ENCODE results near the gene ASGR1. TPM values are rescaled to one million over a fixed set of nuclear protein-coding genes. Genes with fewer than 3 reads are reported as not detected.
"Not testable (repeated sequence)": the region's sequence is repeated elsewhere in the genome, so short reads cannot be mapped to it uniquely, and the experiment has no call there.

Gene ASGR1
- total RNA-seq, 1 experiment from 2014 or later, result 3.5 TPM

DNA sequence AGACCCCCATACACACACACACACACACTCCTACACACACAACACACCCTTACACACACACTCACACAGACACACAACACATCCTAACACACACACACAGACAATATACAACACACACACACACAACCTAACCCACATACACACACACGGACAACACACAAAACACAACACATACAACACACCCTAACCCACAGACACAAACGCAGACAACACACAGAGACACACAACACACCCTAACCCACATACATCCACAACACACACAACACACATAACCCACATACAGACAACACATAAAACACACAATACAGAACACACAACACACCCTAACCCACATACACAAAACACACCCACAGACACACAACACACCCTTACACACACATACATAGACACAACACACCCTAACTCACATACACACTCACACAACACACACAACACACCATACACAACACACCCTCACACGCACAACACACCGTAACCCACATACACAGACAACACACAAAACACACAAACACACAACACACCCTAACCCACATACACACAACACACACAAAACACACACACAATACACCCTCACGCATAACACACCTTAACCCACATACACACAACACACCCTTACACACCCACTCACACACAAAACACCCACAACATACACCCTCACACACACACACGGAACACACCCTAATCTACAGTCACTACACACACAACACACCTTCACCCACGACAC, 4.4 kb downstream of the ASGR1 start:
- Histone ChIP-seq H3K4me2 (no peak overlapping the region), H2AFZ (no peak overlapping the region), H3K9me2 (ENCODE audit: insufficient read depth) (no peaks in the 10 kb centered on the region), H3K27ac (no peak overlapping the region), H4K20me1 (ENCODE audit: insufficient read depth) (no peaks in the 10 kb centered on the region), H3K27me3 (ENCODE audit: insufficient read depth, low read depth) (no peaks in the 10 kb centered on the region), H3F3A (ENCODE audit: insufficient read depth, low read depth) (peaks cover 27% of the 10 kb centered on the region; the same call in 1 of the 2 replicates), H3K9me3 (ENCODE audit: insufficient read depth, low read depth) (peaks cover 7% of the 10 kb centered on the region; the same call in 1 of the 2 replicates), H3K4me1 (replicated peaks; ENCODE audit: insufficient read depth) (peaks cover 8% of the 10 kb centered on the region), H3K36me3 (ENCODE audit: low read depth) (no peaks in the 10 kb centered on the region), H3K79me2 (ENCODE audit: low read depth) (no peaks in the 10 kb centered on the region), H3K4me3 (no peak overlapping the region)
- no TSS peak for BruUV-seq (replicated peaks)
- ChIA-PET CTCF (no interaction called here), POLR2A (ENCODE audit: unreplicated experiment) (no interaction called here)
- no peak for DNase-seq
- TF ChIP-seq EZH2 (IDR thresholded peaks at IDR 0.05; ENCODE audit: low read depth), result no peak
- intact Hi-C loops (cut with micrococcal nuclease; ENCODE audit: unreplicated experiment), result loop anchor here (5.0 kb wide), 1 partner anchor 37 kb away; no protein-coding TSS in a partner anchor

DNA sequence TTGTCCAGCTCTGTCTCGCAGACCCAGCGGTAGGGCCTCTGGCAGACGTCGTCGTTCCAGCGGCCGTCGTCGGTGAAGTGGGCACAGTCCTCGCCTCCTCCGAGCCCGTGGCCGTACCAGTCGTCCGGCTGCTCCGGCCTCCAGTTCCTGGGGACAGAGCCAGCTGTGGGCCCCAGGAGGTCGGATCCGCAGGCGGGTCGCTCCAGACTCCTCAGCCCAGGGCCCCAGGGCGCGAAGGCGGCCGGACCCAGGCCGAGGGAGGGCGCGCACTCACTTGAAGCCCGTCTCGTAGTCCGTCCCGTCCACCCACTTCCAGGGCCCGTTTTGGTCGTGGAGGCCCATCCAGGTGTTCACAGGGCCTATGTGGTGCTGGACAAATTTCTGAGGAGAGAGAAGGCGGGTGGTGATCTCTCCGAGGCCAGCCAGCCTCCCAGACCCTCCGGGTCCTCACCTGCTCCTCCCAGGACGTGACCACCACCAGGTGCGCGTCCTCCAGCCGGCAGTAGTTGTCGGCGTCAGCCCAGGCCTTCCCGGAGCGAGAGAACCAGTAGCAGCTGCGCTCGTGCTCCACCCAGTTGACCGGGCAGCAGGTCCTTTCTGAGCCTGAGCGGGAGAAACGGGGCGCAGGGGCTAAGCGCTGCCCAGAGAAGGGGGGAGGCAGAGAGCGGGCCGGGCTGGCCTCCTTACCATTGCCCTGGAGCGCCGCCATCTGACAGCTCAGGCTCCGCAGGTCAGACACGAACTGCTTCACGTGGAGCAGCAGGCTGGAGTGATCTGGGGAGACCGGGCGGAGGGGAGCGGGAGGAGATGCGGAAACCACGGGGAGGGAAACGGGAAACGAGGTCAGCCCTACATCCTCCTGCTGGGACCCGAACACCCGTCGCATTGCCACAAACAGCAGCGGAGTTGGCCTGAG, 5.2 kb downstream of the ASGR1 start:
- BruUV-seq (replicated peaks), result no TSS peak
- Histone ChIP-seq H2AFZ (no peak overlapping the region), H3K4me3 (no peak overlapping the region), H3F3A (ENCODE audit: insufficient read depth, low read depth) (peaks cover 27% of the 10 kb centered on the region; the same call in 1 of the 2 replicates), H3K79me2 (ENCODE audit: low read depth) (no peaks in the 10 kb centered on the region), H3K4me1 (replicated peaks; ENCODE audit: insufficient read depth) (peaks cover 8% of the 10 kb centered on the region), H3K36me3 (ENCODE audit: low read depth) (no peaks in the 10 kb centered on the region), H3K4me2 (no peak overlapping the region), H3K27me3 (ENCODE audit: insufficient read depth, low read depth) (no peaks in the 10 kb centered on the region), H3K27ac (no peak overlapping the region), H3K9me2 (ENCODE audit: insufficient read depth) (no peaks in the 10 kb centered on the region), H4K20me1 (ENCODE audit: insufficient read depth) (no peaks in the 10 kb centered on the region), H3K9me3 (ENCODE audit: insufficient read depth, low read depth) (peaks cover 7% of the 10 kb centered on the region; the same call in 1 of the 2 replicates)
- POLR2A ChIA-PET (ENCODE audit: unreplicated experiment), result no interaction called here
- intact Hi-C loops (cut with micrococcal nuclease; ENCODE audit: unreplicated experiment), result no loop called here
- CTCF ChIA-PET, result no interaction called here
- no peak for DNase-seq
- no peak for TF ChIP-seq EZH2 (IDR thresholded peaks at IDR 0.05; ENCODE audit: low read depth)
- TF ChIP-seq, protein P1, sequence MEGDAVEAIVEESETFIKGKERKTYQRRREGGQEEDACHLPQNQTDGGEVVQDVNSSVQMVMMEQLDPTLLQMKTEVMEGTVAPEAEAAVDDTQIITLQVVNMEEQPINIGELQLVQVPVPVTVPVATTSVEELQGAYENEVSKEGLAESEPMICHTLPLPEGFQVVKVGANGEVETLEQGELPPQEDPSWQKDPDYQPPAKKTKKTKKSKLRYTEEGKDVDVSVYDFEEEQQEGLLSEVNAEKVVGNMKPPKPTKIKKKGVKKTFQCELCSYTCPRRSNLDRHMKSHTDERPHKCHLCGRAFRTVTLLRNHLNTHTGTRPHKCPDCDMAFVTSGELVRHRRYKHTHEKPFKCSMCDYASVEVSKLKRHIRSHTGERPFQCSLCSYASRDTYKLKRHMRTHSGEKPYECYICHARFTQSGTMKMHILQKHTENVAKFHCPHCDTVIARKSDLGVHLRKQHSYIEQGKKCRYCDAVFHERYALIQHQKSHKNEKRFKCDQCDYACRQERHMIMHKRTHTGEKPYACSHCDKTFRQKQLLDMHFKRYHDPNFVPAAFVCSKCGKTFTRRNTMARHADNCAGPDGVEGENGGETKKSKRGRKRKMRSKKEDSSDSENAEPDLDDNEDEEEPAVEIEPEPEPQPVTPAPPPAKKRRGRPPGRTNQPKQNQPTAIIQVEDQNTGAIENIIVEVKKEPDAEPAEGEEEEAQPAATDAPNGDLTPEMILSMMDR (conservative IDR thresholded peaks at IDR 0.05), result no peak

DNA sequence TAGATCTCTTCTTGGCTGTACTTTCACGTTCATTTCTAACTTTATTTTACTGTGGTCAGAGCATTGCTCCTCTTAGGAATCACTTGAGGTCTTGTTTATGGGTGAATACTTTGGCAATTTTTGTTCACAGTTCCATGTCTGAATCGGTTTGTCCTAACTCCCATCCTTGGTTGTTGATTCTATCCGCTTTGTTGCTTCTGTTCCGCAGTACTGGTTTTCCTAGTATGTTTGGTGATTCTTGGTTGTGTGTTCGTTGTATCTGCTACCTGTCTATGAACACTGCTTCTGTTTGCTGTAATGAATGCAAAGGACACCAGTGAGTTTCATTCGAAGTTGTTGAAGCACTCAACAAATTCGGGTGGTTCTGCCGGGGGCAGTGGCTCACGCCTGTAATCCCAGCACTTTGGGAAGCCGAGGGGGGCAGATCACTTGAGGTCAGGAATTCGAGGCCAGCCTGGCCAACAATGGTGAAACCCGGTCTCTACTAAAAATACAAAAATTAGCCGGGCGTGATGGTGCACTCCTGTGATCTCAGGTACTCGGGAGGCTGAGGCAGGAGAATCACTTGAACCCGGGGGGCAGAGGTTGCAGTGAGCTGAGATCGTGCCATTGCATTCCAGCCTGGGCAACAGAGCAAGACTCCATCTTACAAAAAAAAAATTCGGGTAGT, 6.5 kb downstream of the ASGR1 start:
- H3K4me2 ChIP-seq; H3K27ac ChIP-seq; H3K9me2 ChIP-seq (ENCODE audit: insufficient read depth); H4K20me1 ChIP-seq (ENCODE audit: insufficient read depth); H3K27me3 ChIP-seq (ENCODE audit: insufficient read depth, low read depth); H3K4me3 ChIP-seq; CTCF ChIA-PET; H3K79me2 ChIP-seq (ENCODE audit: low read depth); POLR2A ChIA-PET (ENCODE audit: unreplicated experiment); DNase-seq; BruUV-seq (replicated peaks); H3K4me1 ChIP-seq (replicated peaks; ENCODE audit: insufficient read depth); H3K36me3 ChIP-seq (ENCODE audit: low read depth); intact Hi-C loops (cut with micrococcal nuclease; ENCODE audit: unreplicated experiment): not testable (repeated sequence)
- Histone ChIP-seq H2AFZ (0 out of 2 replicates have a peak overlapping the region, but pooled peaks have one; percentile 59), H3K9me3 (ENCODE audit: insufficient read depth, low read depth) (peaks cover 12% of the 10 kb centered on the region), H3F3A (ENCODE audit: insufficient read depth, low read depth) (peaks cover 27% of the 10 kb centered on the region; the same call in 1 of the 2 replicates)

DNA sequence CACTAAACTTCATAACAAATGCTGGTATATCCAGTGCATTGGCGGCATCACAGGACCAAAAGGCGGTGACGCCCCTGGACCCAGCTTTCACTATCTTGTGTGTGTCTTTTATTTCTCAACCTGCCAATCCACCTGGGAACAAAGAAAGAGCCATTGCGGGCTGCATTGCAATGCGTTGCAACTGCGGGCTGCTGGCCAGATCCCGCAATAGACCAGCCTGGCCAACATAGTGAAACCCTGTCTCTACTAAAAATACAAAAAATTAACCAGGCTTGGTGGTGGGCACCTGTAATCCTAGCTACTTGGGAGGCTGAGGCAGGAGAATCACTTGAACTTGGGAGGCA, 9.6 kb downstream of the ASGR1 start:
- H3K9me2 ChIP-seq (ENCODE audit: insufficient read depth); H3K79me2 ChIP-seq (ENCODE audit: low read depth); H3K36me3 ChIP-seq (ENCODE audit: low read depth); H3K4me1 ChIP-seq (replicated peaks; ENCODE audit: insufficient read depth); H3K4me3 ChIP-seq; H3K9me3 ChIP-seq (ENCODE audit: insufficient read depth, low read depth); H3K27ac ChIP-seq; H4K20me1 ChIP-seq (ENCODE audit: insufficient read depth); POLR2A ChIA-PET (ENCODE audit: unreplicated experiment); DNase-seq; H3K4me2 ChIP-seq; H2AFZ ChIP-seq; BruUV-seq (replicated peaks); CTCF ChIA-PET; H3K27me3 ChIP-seq (ENCODE audit: insufficient read depth, low read depth): not testable (repeated sequence)
- H3F3A ChIP-seq (ENCODE audit: insufficient read depth, low read depth), result peaks cover 12% of the 10 kb centered on the region; the same call in 1 of the 2 replicates
- intact Hi-C loops (cut with micrococcal nuclease; ENCODE audit: unreplicated experiment), result loop anchor here (10.0 kb wide), 1 partner anchor 255 kb away; no protein-coding TSS in a partner anchor

DNA sequence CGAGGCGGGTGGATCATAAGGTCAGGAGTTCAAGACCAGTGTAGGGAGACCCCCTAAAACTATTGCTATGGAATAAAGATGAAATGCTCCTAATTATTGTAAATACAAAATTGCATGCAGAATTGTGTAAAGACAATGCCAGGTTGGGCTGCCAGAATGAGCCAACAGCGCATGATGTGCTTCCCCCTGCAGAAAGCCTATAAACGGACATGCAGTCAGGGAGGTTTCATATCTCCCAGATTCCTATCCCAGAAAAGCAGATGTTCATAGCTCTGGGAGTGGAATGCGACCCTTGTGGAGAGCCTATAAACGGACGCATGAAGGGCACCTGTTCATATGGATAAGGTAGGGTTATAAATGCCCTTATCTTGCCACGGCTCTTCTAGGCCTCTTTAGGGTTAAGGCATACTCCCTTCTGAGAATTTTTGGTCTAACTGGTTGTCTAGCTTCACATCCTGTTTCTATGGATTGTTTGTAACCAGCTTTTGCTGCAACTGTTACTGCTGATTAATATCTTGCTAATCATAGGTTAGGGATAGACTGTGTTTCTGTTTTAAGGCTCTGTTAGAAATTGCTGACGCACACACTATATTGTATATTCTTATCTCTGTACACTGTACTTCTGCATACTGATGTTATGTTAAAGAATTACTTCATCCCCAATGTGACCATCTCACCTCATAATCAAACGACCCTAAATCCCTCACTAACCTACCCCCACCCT, 10.2 kb downstream of the ASGR1 start:
- H3K4me1 ChIP-seq (replicated peaks; ENCODE audit: insufficient read depth); H3K9me2 ChIP-seq (ENCODE audit: insufficient read depth); H3K79me2 ChIP-seq (ENCODE audit: low read depth); H3K27me3 ChIP-seq (ENCODE audit: insufficient read depth, low read depth); DNase-seq; H3K9me3 ChIP-seq (ENCODE audit: insufficient read depth, low read depth); H3K4me3 ChIP-seq; H2AFZ ChIP-seq; POLR2A ChIA-PET (ENCODE audit: unreplicated experiment); H3K4me2 ChIP-seq; H4K20me1 ChIP-seq (ENCODE audit: insufficient read depth); H3K36me3 ChIP-seq (ENCODE audit: low read depth); H3K27ac ChIP-seq; CTCF ChIA-PET; BruUV-seq (replicated peaks): not testable (repeated sequence)
- intact Hi-C loops (cut with micrococcal nuclease; ENCODE audit: unreplicated experiment), result loop anchor here (10.0 kb wide), 1 partner anchor 254 kb away; no protein-coding TSS in a partner anchor
- peaks cover 10% of the 10 kb centered on the region; the same call in 1 of the 2 replicates for H3F3A ChIP-seq (ENCODE audit: insufficient read depth, low read depth)
